NCI-H1048 (cell line): ENCODE measurements around the gene PCSK4.
"Not testable (repeated sequence)": the region's sequence is repeated elsewhere in the genome, so short reads cannot be mapped to it uniquely, and the experiment has no call there.

Experiments
- DNase-seq: peaks from one replicate; lab custom pipeline; 2025; lab: John Stamatoyannopoulos, UW

The PCSK4 gene

GRCh38 chr19:1505012-1505411, 14.9 kb upstream of the PCSK4 start:
- DNase-seq, result no peak

- no peak for DNase-seq
Observed at GRCh38 chr19:1503925-1504773, 14.0 kb upstream of the PCSK4 start.

- DNase-seq, result no peak
Observed at GRCh38 chr19:1503089-1503924, 13.2 kb upstream of the PCSK4 start.

GRCh38 chr19:1502433-1503088, 12.4 kb upstream of the PCSK4 start:
- no peak for DNase-seq

- no peak for DNase-seq
Observed at GRCh38 chr19:1501200-1501595, 11.0 kb upstream of the PCSK4 start.

GRCh38 chr19:1499231-1499630, 9.1 kb upstream of the PCSK4 start:
- not testable (repeated sequence) for DNase-seq

- DNase-seq, result no peak
Observed at GRCh38 chr19:1497578-1498235, 7.6 kb upstream of the PCSK4 start.

GRCh38 chr19:1496714-1497577, 6.8 kb upstream of the PCSK4 start:
- DNase-seq, result no peak

- no peak for DNase-seq
Observed at GRCh38 chr19:1495799-1496713, 5.9 kb upstream of the PCSK4 start.

- DNase-seq, result no peak
Observed at GRCh38 chr19:1495051-1495798, 5.1 kb upstream of the PCSK4 start.

- no peak for DNase-seq
Observed at GRCh38 chr19:1494115-1494815, 4.1 kb upstream of the PCSK4 start.

- DNase-seq, result no peak
Observed at GRCh38 chr19:1492474-1493006, 2.4 kb upstream of the PCSK4 start.

GRCh38 chr19:1491849-1492170, 1.7 kb upstream of the PCSK4 start:
- DNase-seq, result no peak

- DNase-seq, result no peak
Observed at GRCh38 chr19:1491114-1491848, 1.1 kb upstream of the PCSK4 start, which contains the start of gene REEP6. Gene REEP6, plus strand, starts transcription at chr19:1491181. Its CDS starts 89 bp downstream, at chr19:1491270.

- DNase-seq, result no peak
Observed at GRCh38 chr19:1489463-1490310, 463 bp downstream of the PCSK4 start.

GRCh38 chr19:1488282-1488601, 1.9 kb downstream of the PCSK4 start:
- DNase-seq, result no peak
